ENCODE measurements around the gene TBC1D22A.

- TF ChIP-seq, protein P1, sequence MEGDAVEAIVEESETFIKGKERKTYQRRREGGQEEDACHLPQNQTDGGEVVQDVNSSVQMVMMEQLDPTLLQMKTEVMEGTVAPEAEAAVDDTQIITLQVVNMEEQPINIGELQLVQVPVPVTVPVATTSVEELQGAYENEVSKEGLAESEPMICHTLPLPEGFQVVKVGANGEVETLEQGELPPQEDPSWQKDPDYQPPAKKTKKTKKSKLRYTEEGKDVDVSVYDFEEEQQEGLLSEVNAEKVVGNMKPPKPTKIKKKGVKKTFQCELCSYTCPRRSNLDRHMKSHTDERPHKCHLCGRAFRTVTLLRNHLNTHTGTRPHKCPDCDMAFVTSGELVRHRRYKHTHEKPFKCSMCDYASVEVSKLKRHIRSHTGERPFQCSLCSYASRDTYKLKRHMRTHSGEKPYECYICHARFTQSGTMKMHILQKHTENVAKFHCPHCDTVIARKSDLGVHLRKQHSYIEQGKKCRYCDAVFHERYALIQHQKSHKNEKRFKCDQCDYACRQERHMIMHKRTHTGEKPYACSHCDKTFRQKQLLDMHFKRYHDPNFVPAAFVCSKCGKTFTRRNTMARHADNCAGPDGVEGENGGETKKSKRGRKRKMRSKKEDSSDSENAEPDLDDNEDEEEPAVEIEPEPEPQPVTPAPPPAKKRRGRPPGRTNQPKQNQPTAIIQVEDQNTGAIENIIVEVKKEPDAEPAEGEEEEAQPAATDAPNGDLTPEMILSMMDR (IDR thresholded peaks at IDR 0.05), result no peak
- no peak for TF ChIP-seq POLR2AphosphoS5 (IDR thresholded peaks at IDR 0.05)
These were observed 30.4 kb upstream of the TBC1D22A start for GRCh38 chr22:46732041-46732379.
